Measurements from ENCODE around the gene OSTF1. TPM values are rescaled to one million over a fixed set of nuclear protein-coding genes. Genes with fewer than 3 reads are reported as not detected.

The OSTF1 gene
- total and polyA plus RNA-seq, 2 experiments from 2014 or later = 15.6 to 24.0 TPM

GRCh38 chr9:75039009-75039408 is 49.3 kb upstream of the OSTF1 start (continued):
- TF ChIP-seq, protein P1, sequence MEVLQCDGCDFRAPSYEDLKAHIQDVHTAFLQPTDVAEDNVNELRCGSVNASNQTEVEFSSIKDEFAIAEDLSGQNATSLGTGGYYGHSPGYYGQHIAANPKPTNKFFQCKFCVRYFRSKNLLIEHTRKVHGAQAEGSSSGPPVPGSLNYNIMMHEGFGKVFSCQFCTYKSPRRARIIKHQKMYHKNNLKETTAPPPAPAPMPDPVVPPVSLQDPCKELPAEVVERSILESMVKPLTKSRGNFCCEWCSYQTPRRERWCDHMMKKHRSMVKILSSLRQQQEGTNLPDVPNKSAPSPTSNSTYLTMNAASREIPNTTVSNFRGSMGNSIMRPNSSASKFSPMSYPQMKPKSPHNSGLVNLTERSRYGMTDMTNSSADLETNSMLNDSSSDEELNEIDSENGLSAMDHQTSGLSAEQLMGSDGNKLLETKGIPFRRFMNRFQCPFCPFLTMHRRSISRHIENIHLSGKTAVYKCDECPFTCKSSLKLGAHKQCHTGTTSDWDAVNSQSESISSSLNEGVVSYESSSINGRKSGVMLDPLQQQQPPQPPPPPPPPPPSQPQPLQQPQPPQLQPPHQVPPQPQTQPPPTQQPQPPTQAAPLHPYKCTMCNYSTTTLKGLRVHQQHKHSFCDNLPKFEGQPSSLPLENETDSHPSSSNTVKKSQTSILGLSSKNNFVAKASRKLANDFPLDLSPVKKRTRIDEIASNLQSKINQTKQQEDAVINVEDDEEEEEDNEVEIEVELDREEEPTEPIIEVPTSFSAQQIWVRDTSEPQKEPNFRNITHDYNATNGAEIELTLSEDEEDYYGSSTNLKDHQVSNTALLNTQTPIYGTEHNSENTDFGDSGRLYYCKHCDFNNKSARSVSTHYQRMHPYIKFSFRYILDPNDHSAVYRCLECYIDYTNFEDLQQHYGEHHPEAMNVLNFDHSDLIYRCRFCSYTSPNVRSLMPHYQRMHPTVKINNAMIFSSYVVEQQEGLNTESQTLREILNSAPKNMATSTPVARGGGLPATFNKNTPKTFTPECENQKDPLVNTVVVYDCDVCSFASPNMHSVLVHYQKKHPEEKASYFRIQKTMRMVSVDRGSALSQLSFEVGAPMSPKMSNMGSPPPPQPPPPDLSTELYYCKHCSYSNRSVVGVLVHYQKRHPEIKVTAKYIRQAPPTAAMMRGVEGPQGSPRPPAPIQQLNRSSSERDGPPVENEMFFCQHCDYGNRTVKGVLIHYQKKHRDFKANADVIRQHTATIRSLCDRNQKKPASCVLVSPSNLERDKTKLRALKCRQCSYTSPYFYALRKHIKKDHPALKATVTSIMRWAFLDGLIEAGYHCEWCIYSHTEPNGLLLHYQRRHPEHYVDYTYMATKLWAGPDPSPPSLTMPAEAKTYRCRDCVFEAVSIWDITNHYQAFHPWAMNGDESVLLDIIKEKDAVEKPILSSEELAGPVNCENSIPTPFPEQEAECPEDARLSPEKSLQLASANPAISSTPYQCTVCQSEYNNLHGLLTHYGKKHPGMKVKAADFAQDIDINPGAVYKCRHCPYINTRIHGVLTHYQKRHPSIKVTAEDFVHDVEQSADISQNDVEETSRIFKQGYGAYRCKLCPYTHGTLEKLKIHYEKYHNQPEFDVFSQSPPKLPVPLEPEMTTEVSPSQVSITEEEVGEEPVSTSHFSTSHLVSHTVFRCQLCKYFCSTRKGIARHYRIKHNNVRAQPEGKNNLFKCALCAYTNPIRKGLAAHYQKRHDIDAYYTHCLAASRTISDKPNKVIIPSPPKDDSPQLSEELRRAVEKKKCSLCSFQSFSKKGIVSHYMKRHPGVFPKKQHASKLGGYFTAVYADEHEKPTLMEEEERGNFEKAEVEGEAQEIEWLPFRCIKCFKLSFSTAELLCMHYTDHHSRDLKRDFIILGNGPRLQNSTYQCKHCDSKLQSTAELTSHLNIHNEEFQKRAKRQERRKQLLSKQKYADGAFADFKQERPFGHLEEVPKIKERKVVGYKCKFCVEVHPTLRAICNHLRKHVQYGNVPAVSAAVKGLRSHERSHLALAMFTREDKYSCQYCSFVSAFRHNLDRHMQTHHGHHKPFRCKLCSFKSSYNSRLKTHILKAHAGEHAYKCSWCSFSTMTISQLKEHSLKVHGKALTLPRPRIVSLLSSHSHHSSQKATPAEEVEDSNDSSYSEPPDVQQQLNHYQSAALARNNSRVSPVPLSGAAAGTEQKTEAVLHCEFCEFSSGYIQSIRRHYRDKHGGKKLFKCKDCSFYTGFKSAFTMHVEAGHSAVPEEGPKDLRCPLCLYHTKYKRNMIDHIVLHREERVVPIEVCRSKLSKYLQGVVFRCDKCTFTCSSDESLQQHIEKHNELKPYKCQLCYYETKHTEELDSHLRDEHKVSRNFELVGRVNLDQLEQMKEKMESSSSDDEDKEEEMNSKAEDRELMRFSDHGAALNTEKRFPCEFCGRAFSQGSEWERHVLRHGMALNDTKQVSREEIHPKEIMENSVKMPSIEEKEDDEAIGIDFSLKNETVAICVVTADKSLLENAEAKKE (CRISPR knock-in tag; IDR thresholded peaks at IDR 0.05) = no peak

DNA sequence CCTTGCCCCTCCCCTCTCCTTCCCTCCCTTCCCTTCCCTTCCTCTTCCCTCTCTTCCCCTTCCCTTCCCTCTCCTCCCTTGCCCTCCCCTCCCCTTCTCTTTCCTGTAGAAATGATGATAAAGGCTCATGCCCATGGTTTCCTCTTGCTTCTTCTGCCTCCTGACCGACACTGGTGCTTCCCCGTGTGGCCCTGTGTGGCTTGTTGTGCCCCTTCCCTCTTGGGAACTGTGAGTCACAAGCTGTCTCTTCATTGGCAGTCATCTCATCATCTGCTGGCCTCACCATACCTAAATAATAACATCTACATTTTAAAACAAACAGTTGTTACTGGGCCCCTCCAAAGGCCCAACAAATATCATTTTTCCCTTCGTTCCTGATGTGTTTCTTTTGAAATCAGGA is 48.5 kb upstream of the OSTF1 start:
- no peak for ATAC-seq
- H3K4me3 ChIP-seq = no peak overlapping the region
- no peaks in the 10 kb centered on the region for H3K79me2 ChIP-seq (replicated peaks; ENCODE audit: insufficient read depth)
- no peak overlapping the region for H3K27ac ChIP-seq (ENCODE audit: low read depth)
- no peaks in the 10 kb centered on the region for H4K20me1 ChIP-seq (replicated peaks; ENCODE audit: insufficient read depth)
- no peaks in the 10 kb centered on the region for H3K27me3 ChIP-seq (ENCODE audit: insufficient read depth)
- H3K4me1 Mint-ChIP-seq = peaks cover 5% of the 10 kb centered on the region; the same call in 2 of the 3 replicates
- H3K36me3 Mint-ChIP-seq (ENCODE audit: low read depth) = no peaks in the 10 kb centered on the region; the same call in 2 of the 3 replicates
- no peak for DNase-seq (ENCODE audit: low spot score)
- H3K4me3 Mint-ChIP-seq = no peak overlapping the region
- 0 out of 2 replicates have a peak overlapping the region, but pooled peaks have one; percentile 63 for H2AFZ ChIP-seq
- no peak overlapping the region for H3K27ac Mint-ChIP-seq
- no peaks in the 10 kb centered on the region for H3K9me3 Mint-ChIP-seq
- no peaks in the 10 kb centered on the region for H3K36me3 ChIP-seq (ENCODE audit: insufficient read depth)
- no peak overlapping the region for H3K4me2 ChIP-seq
- H3K4me1 ChIP-seq (ENCODE audit: insufficient read depth) = no peaks in the 10 kb centered on the region; the same call in 1 of the 2 replicates
- no peaks in the 10 kb centered on the region for H3K9me2 ChIP-seq (ENCODE audit: insufficient read depth)
- H3F3A ChIP-seq (replicated peaks; ENCODE audit: low read depth) = no peaks in the 10 kb centered on the region
- peaks cover 3% of the 10 kb centered on the region for H3K27me3 Mint-ChIP-seq (ENCODE audit: insufficient read depth, low read depth, poor library complexity)
- TF ChIP-seq EZH2phosphoT487 (IDR thresholded peaks at IDR 0.05; ENCODE audit: unreplicated experiment) = no peak
- no peak for TF ChIP-seq ZNF114 (CRISPR knock-in tag; IDR thresholded peaks at IDR 0.05)
- no peak for TF ChIP-seq CREB1 (CRISPR knock-in tag; IDR thresholded peaks at IDR 0.05; ENCODE audit: low read depth)
- TF ChIP-seq JUNB (IDR thresholded peaks at IDR 0.05; ENCODE audit: unreplicated experiment) = no peak
- TF ChIP-seq NANOG (IDR thresholded peaks at IDR 0.05; ENCODE audit: borderline replicate concordance) = no peak
- no peak for TF ChIP-seq CTCF (conservative IDR thresholded peaks at IDR 0.05; ENCODE audit: low read depth in 2 of 2)
- no peak for TF ChIP-seq ZNF331 (CRISPR knock-in tag; IDR thresholded peaks at IDR 0.05; ENCODE audit: low read depth)
- TF ChIP-seq, protein P1 (CRISPR knock-in tag; IDR thresholded peaks at IDR 0.05) = no peak
